Measurements from ENCODE around the gene GALC. TPM values are rescaled to one million over a fixed set of nuclear protein-coding genes. Genes with fewer than 3 reads are reported as not detected.
A peak's percentile ranks its signal among the peaks of the same experiment; 100 is the strongest.

Gene GALC
- total RNA-seq, 1 experiment from 2014 or later, result 25.8 TPM

GRCh38 chr14:88017535-88017934, 24.6 kb upstream of the GALC start:
- no peaks in the 10 kb centered on the region for H3K27me3 ChIP-seq (replicated peaks)
- DNase-seq (ENCODE audit: low read depth in 1 of 2, low spot score in 2 of 2), result no peak
- H3K4me1 ChIP-seq (replicated peaks), result no peaks in the 10 kb centered on the region
- H3K27ac ChIP-seq, result no peak overlapping the region
- H3K9me3 ChIP-seq (replicated peaks), result no peaks in the 10 kb centered on the region
- no peak overlapping the region for H3K4me3 ChIP-seq
- H3K36me3 ChIP-seq, result no peaks in the 10 kb centered on the region

- Histone ChIP-seq H3K27ac (no peak overlapping the region), H3K36me3 (no peaks in the 10 kb centered on the region), H3K4me3 (no peak overlapping the region), H3K4me1 (replicated peaks) (peaks cover under 1% of the 10 kb centered on the region; the same call in 1 of the 2 replicates), H3K27me3 (replicated peaks) (no peaks in the 10 kb centered on the region), H3K9me3 (replicated peaks) (no peaks in the 10 kb centered on the region)
- DNase-seq (ENCODE audit: low read depth in 1 of 2, low spot score in 2 of 2), result no peak
Observed at GRCh38 chr14:88016768-88017167, 23.8 kb upstream of the GALC start.

GRCh38 chr14:88013750-88014349, 20.9 kb upstream of the GALC start:
- H3K27me3 ChIP-seq (replicated peaks), result no peaks in the 10 kb centered on the region
- no peak overlapping the region for H3K4me3 ChIP-seq
- DNase-seq (ENCODE audit: low read depth in 1 of 2, low spot score in 2 of 2), result peak in 1 of 2 experiments; percentile 46

GRCh38 chr14:88012495-88012894, 19.5 kb upstream of the GALC start:
- DNase-seq (ENCODE audit: low read depth in 1 of 2, low spot score in 2 of 2), result no peak
- Histone ChIP-seq H3K36me3 (no peaks in the 10 kb centered on the region), H3K27ac (no peak overlapping the region), H3K4me3 (no peak overlapping the region), H3K4me1 (replicated peaks) (peaks cover 21% of the 10 kb centered on the region), H3K9me3 (replicated peaks) (no peaks in the 10 kb centered on the region), H3K27me3 (replicated peaks) (no peaks in the 10 kb centered on the region)

More at GRCh38 chr14:88013750-88014349, 20.9 kb upstream of the GALC start:
- no peaks in the 10 kb centered on the region for H3K36me3 ChIP-seq
- peaks cover 21% of the 10 kb centered on the region for H3K4me1 ChIP-seq (replicated peaks)
- no peak overlapping the region for H3K27ac ChIP-seq
- H3K9me3 ChIP-seq (replicated peaks), result no peaks in the 10 kb centered on the region

- no peak overlapping the region for H3K4me3 ChIP-seq
- no peak overlapping the region for H3K27ac ChIP-seq
- no peak for DNase-seq (ENCODE audit: low read depth in 1 of 2, low spot score in 2 of 2)
- no peaks in the 10 kb centered on the region for H3K9me3 ChIP-seq (replicated peaks)
- peaks cover 21% of the 10 kb centered on the region for H3K4me1 ChIP-seq (replicated peaks)
- no peaks in the 10 kb centered on the region for H3K36me3 ChIP-seq
- no peaks in the 10 kb centered on the region for H3K27me3 ChIP-seq (replicated peaks)
Observed at GRCh38 chr14:88010331-88010730, 17.3 kb upstream of the GALC start.

GRCh38 chr14:88009486-88009885, 16.5 kb upstream of the GALC start:
- no peaks in the 10 kb centered on the region for H3K36me3 ChIP-seq
- H3K4me1 ChIP-seq (replicated peaks), result peaks cover 21% of the 10 kb centered on the region
- H3K27ac ChIP-seq, result no peak overlapping the region
- H3K9me3 ChIP-seq (replicated peaks), result no peaks in the 10 kb centered on the region
- no peak overlapping the region for H3K4me3 ChIP-seq
- H3K27me3 ChIP-seq (replicated peaks), result no peaks in the 10 kb centered on the region
- no peak for DNase-seq (ENCODE audit: low read depth in 1 of 2, low spot score in 2 of 2)

- DNase-seq (ENCODE audit: low read depth in 1 of 2, low spot score in 2 of 2), result no peak
- H3K27me3 ChIP-seq (replicated peaks), result no peaks in the 10 kb centered on the region
- no peak overlapping the region for H3K4me3 ChIP-seq
Observed at GRCh38 chr14:88008039-88008742, 15.2 kb upstream of the GALC start.

GRCh38 chr14:88007608-88008007, 14.6 kb upstream of the GALC start:
- H3K27ac ChIP-seq, result no peak overlapping the region
- no peaks in the 10 kb centered on the region for H3K9me3 ChIP-seq (replicated peaks)
- DNase-seq (ENCODE audit: low read depth in 1 of 2, low spot score in 2 of 2), result no peak
- no peak overlapping the region for H3K4me3 ChIP-seq
- peaks cover 21% of the 10 kb centered on the region for H3K4me1 ChIP-seq (replicated peaks)
- no peaks in the 10 kb centered on the region for H3K27me3 ChIP-seq (replicated peaks)
- H3K36me3 ChIP-seq, result no peaks in the 10 kb centered on the region

More at GRCh38 chr14:88008039-88008742, 15.2 kb upstream of the GALC start:
- Histone ChIP-seq H3K4me1 (replicated peaks) (peaks cover 21% of the 10 kb centered on the region), H3K36me3 (no peaks in the 10 kb centered on the region), H3K9me3 (replicated peaks) (no peaks in the 10 kb centered on the region), H3K27ac (no peak overlapping the region)

GRCh38 chr14:88005978-88006851, 13.2 kb upstream of the GALC start:
- Histone ChIP-seq H3K27me3 (replicated peaks) (no peaks in the 10 kb centered on the region), H3K9me3 (replicated peaks) (no peaks in the 10 kb centered on the region), H3K27ac (no peak overlapping the region), H3K4me1 (replicated peaks) (peaks cover 14% of the 10 kb centered on the region), H3K4me3 (no peak overlapping the region), H3K36me3 (no peaks in the 10 kb centered on the region)
- DNase-seq (ENCODE audit: low read depth in 1 of 2, low spot score in 2 of 2), result no peak

- Histone ChIP-seq H3K4me1 (replicated peaks) (peaks cover 3% of the 10 kb centered on the region), H3K9me3 (replicated peaks) (no peaks in the 10 kb centered on the region), H3K27ac (no peak within 1 kb of the TSS), H3K4me3 (no peak within 1 kb of the TSS), H3K27me3 (replicated peaks) (no peaks in the 10 kb centered on the region), H3K36me3 (no peaks in the 10 kb centered on the region)
- DNase-seq (ENCODE audit: low read depth in 1 of 2, low spot score in 2 of 2), result no peak
Observed at GRCh38 chr14:88005050-88005481, 12.1 kb upstream of the GALC start, which contains the start of gene GPR65. TSS of gene GPR65 (plus strand) at chr14:88005135. CDS start at chr14:88010848, 5,713 bp downstream.

GRCh38 chr14:88004506-88005036, 11.6 kb upstream of the GALC start:
- no peak overlapping the region for H3K4me3 ChIP-seq
- no peak for DNase-seq (ENCODE audit: low read depth in 1 of 2, low spot score in 2 of 2)
- no peaks in the 10 kb centered on the region; the same call in none of the 2 replicates for H3K4me1 ChIP-seq (replicated peaks)
- H3K36me3 ChIP-seq, result no peaks in the 10 kb centered on the region
- no peaks in the 10 kb centered on the region for H3K27me3 ChIP-seq (replicated peaks)
- H3K27ac ChIP-seq, result no peak overlapping the region
- H3K9me3 ChIP-seq (replicated peaks), result no peaks in the 10 kb centered on the region

- Histone ChIP-seq H3K4me3 (no peak overlapping the region), H3K36me3 (no peaks in the 10 kb centered on the region), H3K27ac (no peak overlapping the region), H3K4me1 (replicated peaks) (no peaks in the 10 kb centered on the region; the same call in 1 of the 2 replicates), H3K9me3 (replicated peaks) (no peaks in the 10 kb centered on the region), H3K27me3 (replicated peaks) (no peaks in the 10 kb centered on the region)
- no peak for DNase-seq (ENCODE audit: low read depth in 1 of 2, low spot score in 2 of 2)
Observed at GRCh38 chr14:88003425-88003824, 10.4 kb upstream of the GALC start.

GRCh38 chr14:88002421-88003075, 9.6 kb upstream of the GALC start:
- Histone ChIP-seq H3K27ac (no peak overlapping the region), H3K4me1 (replicated peaks) (no peaks in the 10 kb centered on the region; the same call in 1 of the 2 replicates), H3K36me3 (no peaks in the 10 kb centered on the region), H3K27me3 (replicated peaks) (no peaks in the 10 kb centered on the region), H3K4me3 (no peak overlapping the region), H3K9me3 (replicated peaks) (no peaks in the 10 kb centered on the region)
- no peak for DNase-seq (ENCODE audit: low read depth in 1 of 2, low spot score in 2 of 2)

Measured in SJSA1 (cell line).